ENCODE data around the gene SRSF3.

- TF ChIP-seq CTCF (IDR thresholded peaks at IDR 0.05; ENCODE audit: low read length) (no peak), EZH2 (IDR thresholded peaks at IDR 0.05; ENCODE audit: borderline replicate concordance, low read length) (no peak)
Measured at GRCh38 chr6:36563928-36564284, 30.3 kb upstream of the SRSF3 start.
